ENCODE results near the gene FGF23. TPM values are rescaled to one million over a fixed set of nuclear protein-coding genes. Genes with fewer than 3 reads are reported as not detected.
A peak's percentile ranks its signal among the peaks of the same experiment; 100 is the strongest.

FGF23 gene
- total RNA-seq, 1 donor from 2014 or later = not detected

GRCh38 chr12:4346931-4347330, 32.6 kb downstream of the FGF23 start:
- no peaks in the 10 kb centered on the region for H3K4me1 ChIP-seq
- ATAC-seq = no peak
- H3K27me3 ChIP-seq (ENCODE audit: low read depth) = no peaks in the 10 kb centered on the region
- no peak overlapping the region for H3K4me3 ChIP-seq
- no peak overlapping the region for H3K27ac ChIP-seq
- peaks cover 28% of the 10 kb centered on the region for H3K36me3 ChIP-seq
- intact Hi-C loops (cut with DNase I) = no loop called here
- TF ChIP-seq, protein P1, sequence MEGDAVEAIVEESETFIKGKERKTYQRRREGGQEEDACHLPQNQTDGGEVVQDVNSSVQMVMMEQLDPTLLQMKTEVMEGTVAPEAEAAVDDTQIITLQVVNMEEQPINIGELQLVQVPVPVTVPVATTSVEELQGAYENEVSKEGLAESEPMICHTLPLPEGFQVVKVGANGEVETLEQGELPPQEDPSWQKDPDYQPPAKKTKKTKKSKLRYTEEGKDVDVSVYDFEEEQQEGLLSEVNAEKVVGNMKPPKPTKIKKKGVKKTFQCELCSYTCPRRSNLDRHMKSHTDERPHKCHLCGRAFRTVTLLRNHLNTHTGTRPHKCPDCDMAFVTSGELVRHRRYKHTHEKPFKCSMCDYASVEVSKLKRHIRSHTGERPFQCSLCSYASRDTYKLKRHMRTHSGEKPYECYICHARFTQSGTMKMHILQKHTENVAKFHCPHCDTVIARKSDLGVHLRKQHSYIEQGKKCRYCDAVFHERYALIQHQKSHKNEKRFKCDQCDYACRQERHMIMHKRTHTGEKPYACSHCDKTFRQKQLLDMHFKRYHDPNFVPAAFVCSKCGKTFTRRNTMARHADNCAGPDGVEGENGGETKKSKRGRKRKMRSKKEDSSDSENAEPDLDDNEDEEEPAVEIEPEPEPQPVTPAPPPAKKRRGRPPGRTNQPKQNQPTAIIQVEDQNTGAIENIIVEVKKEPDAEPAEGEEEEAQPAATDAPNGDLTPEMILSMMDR (IDR thresholded peaks at IDR 0.05) = no peak
- no peaks in the 10 kb centered on the region for H3K9me3 ChIP-seq
- no peak for DNase-seq

- DNase-seq = no peak
- no peaks in the 10 kb centered on the region for H3K27me3 ChIP-seq (ENCODE audit: low read depth)
- H3K9me3 ChIP-seq = no peaks in the 10 kb centered on the region
- H3K4me3 ChIP-seq = no peak overlapping the region
- TF ChIP-seq, protein P1 (IDR thresholded peaks at IDR 0.05) = no peak
- intact Hi-C loops (cut with DNase I) = no loop called here
- H3K27ac ChIP-seq = no peak overlapping the region
- no peaks in the 10 kb centered on the region for H3K4me1 ChIP-seq
- ATAC-seq = no peak
- H3K36me3 ChIP-seq = peaks cover 30% of the 10 kb centered on the region
These were observed 47.7 kb downstream of the FGF23 start for GRCh38 chr12:4331842-4332241.

GRCh38 chr12:4331221-4331620, 48.3 kb downstream of the FGF23 start:
- no peaks in the 10 kb centered on the region for H3K9me3 ChIP-seq
- no peak for DNase-seq
- ATAC-seq = no peak
- peaks cover 26% of the 10 kb centered on the region for H3K36me3 ChIP-seq
- no peaks in the 10 kb centered on the region for H3K27me3 ChIP-seq (ENCODE audit: low read depth)
- H3K27ac ChIP-seq = no peak overlapping the region
- H3K4me3 ChIP-seq = no peak overlapping the region
- intact Hi-C loops (cut with DNase I) = no loop called here
- TF ChIP-seq, protein P1 (IDR thresholded peaks at IDR 0.05) = no peak
- H3K4me1 ChIP-seq = no peaks in the 10 kb centered on the region

DNA sequence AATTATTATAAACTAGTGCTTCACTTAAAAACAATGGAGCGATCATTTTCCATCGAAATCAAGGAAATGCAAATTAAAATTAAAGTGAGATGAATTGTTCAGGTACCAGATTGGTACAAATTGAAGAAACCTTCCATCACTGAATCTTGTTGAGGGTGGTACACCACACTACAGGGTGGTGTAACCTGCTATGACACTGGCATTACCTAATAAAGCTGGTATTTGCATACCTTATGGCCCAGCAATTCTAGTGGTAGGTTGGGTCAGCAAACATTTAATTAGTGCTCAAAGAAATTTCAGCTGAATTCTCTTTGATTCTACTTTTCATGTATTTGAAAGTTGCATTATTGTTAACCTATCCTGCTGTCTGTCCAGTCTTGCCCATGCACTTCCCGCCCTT, 49.3 kb downstream of the FGF23 start:
- peak; percentile 53 to 61 for ATAC-seq
- DNase-seq = no peak
- no peaks in the 10 kb centered on the region for H3K9me3 ChIP-seq
- no peak overlapping the region for H3K27ac ChIP-seq
- TF ChIP-seq, protein P1 (IDR thresholded peaks at IDR 0.05) = no peak
- H3K4me1 ChIP-seq = no peaks in the 10 kb centered on the region
- intact Hi-C loops (cut with DNase I) = no loop called here
- no peaks in the 10 kb centered on the region for H3K27me3 ChIP-seq (ENCODE audit: low read depth)
- peaks cover 30% of the 10 kb centered on the region for H3K36me3 ChIP-seq
- no peak overlapping the region for H3K4me3 ChIP-seq

GRCh38 chr12:4327293-4327692, 52.2 kb downstream of the FGF23 start:
- intact Hi-C loops (cut with DNase I) = no loop called here
- no peak for DNase-seq
- no peak overlapping the region for H3K27ac ChIP-seq
- peaks cover 14% of the 10 kb centered on the region for H3K4me1 ChIP-seq
- TF ChIP-seq, protein P1 (IDR thresholded peaks at IDR 0.05) = no peak
- H3K4me3 ChIP-seq = no peak overlapping the region
- peaks cover 21% of the 10 kb centered on the region for H3K36me3 ChIP-seq
- no peak for ATAC-seq
- H3K9me3 ChIP-seq = no peaks in the 10 kb centered on the region
- H3K27me3 ChIP-seq (ENCODE audit: low read depth) = no peaks in the 10 kb centered on the region

DNA sequence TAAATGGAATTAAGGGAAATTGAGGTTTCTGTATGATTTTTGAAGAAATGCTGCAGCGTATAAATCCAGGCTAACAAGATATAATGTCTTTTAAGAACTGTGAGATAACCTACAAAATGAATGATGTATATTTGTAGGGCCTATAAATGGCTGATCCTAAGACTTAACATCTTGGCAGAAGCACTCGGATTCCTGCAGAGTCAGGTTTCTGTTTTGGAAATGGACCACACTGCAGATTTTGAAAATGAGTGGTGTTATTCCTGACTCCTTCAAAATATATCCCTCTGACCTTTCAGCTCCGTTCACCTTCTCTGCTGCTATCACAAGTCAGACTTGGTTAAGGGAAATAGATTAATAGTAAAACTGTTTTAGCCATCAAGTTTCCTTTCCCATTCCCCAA, 53.5 kb downstream of the FGF23 start:
- intact Hi-C loops (cut with DNase I) = no loop called here
- no peak overlapping the region for H3K4me3 ChIP-seq
- no peaks in the 10 kb centered on the region for H3K27me3 ChIP-seq (ENCODE audit: low read depth)
- DNase-seq (no peak), ATAC-seq (no peak)
- TF ChIP-seq, protein P1 (IDR thresholded peaks at IDR 0.05) = no peak
- H3K27ac ChIP-seq = no peak overlapping the region
- peaks cover 23% of the 10 kb centered on the region for H3K4me1 ChIP-seq
- peaks cover 9% of the 10 kb centered on the region for H3K36me3 ChIP-seq
- no peaks in the 10 kb centered on the region for H3K9me3 ChIP-seq
